B cell (primary cell): Measurements from ENCODE around the gene UBAC2. TPM values are rescaled to one million over a fixed set of nuclear protein-coding genes. Genes with fewer than 3 reads are reported as not detected.
"Not testable (repeated sequence)": the region's sequence is repeated elsewhere in the genome, so short reads cannot be mapped to it uniquely, and the experiment has no call there.

Experiments used
- ATAC-seq: fragments of 200-7000 bp; cut with Tn5 transposase; one replicate; pipeline ENCODE4 v1.10.0; 2021; ENCODE audit warnings: low read depth, mild to moderate bottlenecking, moderate number of reproducible peaks, moderate library complexity
- CTCF ChIA-PET: fragments of 350-600 bp; sonication (Branson Sonifier 250); formaldehyde crosslinking; loops from one replicate; lab custom pipeline; 2021; ENCODE audit warnings: antibody characterized with exemption, inconsistent platforms; lab: Charles Lee
- POLR2A ChIA-PET: fragments of 350-600 bp; sonication (Branson Sonifier 250); formaldehyde crosslinking; loops from one replicate; lab custom pipeline; 2021; ENCODE audit warnings: antibody characterized with exemption; lab: Charles Lee
- DNase-seq: peaks from one replicate; pipeline ENCODE4 v3.0.0; 2013
- H2AFZ ChIP-seq: 2 replicates; pipeline ENCODE4 v1.6.1; 2012; ENCODE audit warnings: mild to moderate bottlenecking, low read depth, low read length; ENCODE audit not compliant: insufficient read depth, poor library complexity, severe bottlenecking
- H3K27ac ChIP-seq, 2 donors: 1 replicate in 1 of 2; 2 replicates in 1 of 2; pipeline ENCODE4 v1.5.1; 2012 to 2013; ENCODE audit warnings: low read length in 2 of 2, mild to moderate bottlenecking in 2 of 2, moderate library complexity in 1 of 2
- H3K27me3 ChIP-seq, 4 experiments: fragments of 200-600 bp in 1 of 4; sonication (generic) in 1 of 4; replicated peaks in 1 of 4; 1 replicate in 2 of 4; 2 replicates in 2 of 4; pipeline versions ENCODE4 v1.6.1 to v1.7.0; 2013 to 2016; ENCODE audit warnings: low read length in 3 of 4, mild to moderate bottlenecking in 2 of 4, mixed read lengths in 1 of 4, moderate library complexity in 1 of 4; ENCODE audit not compliant: insufficient read depth in 4 of 4, control insufficient read depth in 3 of 4; ENCODE audit errors: control extremely low read depth in 1 of 4
- H3K36me3 ChIP-seq, 2 experiments: replicated peaks in 1 of 2; 1 replicate in 1 of 2; 2 replicates in 1 of 2; pipeline versions ENCODE4 v1.6.1 to v1.7.1; 2013; ENCODE audit warnings: low read length in 1 of 2; ENCODE audit not compliant: insufficient read depth in 2 of 2, control insufficient read depth in 1 of 2; ENCODE audit errors: control extremely low read depth in 1 of 2, extremely low read depth in 1 of 2
- H3K4me1 ChIP-seq, 2 donors: fragments of 200-600 bp in 1 of 2; sonication (generic) in 1 of 2; 1 replicate in 1 of 2; 2 replicates in 1 of 2; pipeline versions ENCODE4 v1.5.1 to v1.6.1; 2013 to 2017; ENCODE audit warnings: low read length in 2 of 2; ENCODE audit not compliant: control insufficient read depth in 2 of 2, insufficient read depth in 2 of 2
- H3K4me2 ChIP-seq: replicated peaks from 2 replicates; pipeline ENCODE3; 2012; ENCODE audit warnings: mild to moderate bottlenecking, low read depth, low read length; ENCODE audit not compliant: poor library complexity, severe bottlenecking
- H3K4me3 ChIP-seq, 5 experiments: fragments of 200-600 bp in 1 of 5; sonication (generic) in 1 of 5; 1 replicate in 3 of 5; 2 replicates in 2 of 5; pipeline versions ENCODE4 v1.5.1 to v1.7.0; 2011 to 2016; ENCODE audit warnings: low read length in 4 of 5, mild to moderate bottlenecking in 4 of 5, low read depth in 2 of 5, control low read depth in 1 of 5, moderate library complexity in 1 of 5; ENCODE audit not compliant: insufficient read depth in 1 of 5; ENCODE audit errors: control extremely low read depth in 1 of 5, extremely low read depth in 1 of 5
- H3K79me2 ChIP-seq: fragments of 200-600 bp; sonication (generic); one replicate; pipeline ENCODE4 v1.6.0; 2016; ENCODE audit warnings: low read length; ENCODE audit not compliant: control insufficient read depth, insufficient read depth
- H3K9ac ChIP-seq: fragments of 200-600 bp; sonication (generic); 2 replicates; pipeline ENCODE4 v1.6.1; 2017; ENCODE audit warnings: mild to moderate bottlenecking, low read length, moderate library complexity
- H3K9me3 ChIP-seq, 3 donors: one replicate each; pipeline versions ENCODE4 v1.6.1 to v1.7.1; 2013; ENCODE audit warnings: low read length in 2 of 3; ENCODE audit not compliant: control insufficient read depth in 2 of 3, insufficient read depth in 1 of 3; ENCODE audit errors: control extremely low read depth in 1 of 3
- H4K20me1 ChIP-seq: 2 replicates; pipeline ENCODE4 v1.6.0; 2012; ENCODE audit warnings: mild to moderate bottlenecking, low read length; ENCODE audit not compliant: insufficient read depth, control insufficient read depth, poor library complexity, severe bottlenecking
- H3K27ac Mint-ChIP-seq: one replicate; pipeline ENCODE4 v1.8.0; 2021; ENCODE audit warnings: mixed read lengths
- H3K27me3 Mint-ChIP-seq: one replicate; pipeline ENCODE4 v1.8.0; 2021; ENCODE audit warnings: mixed read lengths
- H3K4me1 Mint-ChIP-seq: one replicate; pipeline ENCODE4 v1.8.0; 2021; ENCODE audit warnings: mixed read lengths
- H3K4me3 Mint-ChIP-seq: one replicate; pipeline ENCODE4 v1.8.0; 2021; ENCODE audit warnings: mixed read lengths
- H3K9me3 Mint-ChIP-seq: one replicate; pipeline ENCODE4 v1.8.0; 2022; ENCODE audit warnings: mixed read lengths; ENCODE audit not compliant: insufficient read depth
- CTCF ChIP-seq: fragments of 200-600 bp; IDR thresholded peaks from one replicate; pipeline ENCODE4 v1.8.0; 2022; ENCODE audit warnings: antibody characterized with exemption, mild to moderate bottlenecking
- EZH2 ChIP-seq: IDR thresholded peaks from 2 replicates; pipeline ENCODE4 v1.6.1; 2012; ENCODE audit warnings: borderline replicate concordance, low read depth, mild to moderate bottlenecking, moderate library complexity, low read length; ENCODE audit not compliant: insufficient read depth, poor library complexity, severe bottlenecking
- WGBS: methylation state at CpG from one replicate; pipeline ENCODE4 v1.1.5; 2013; ENCODE audit warnings: missing lambda C conversion rate; ENCODE audit not compliant: insufficient coverage; 5-methylcytosine and 5-hydroxymethylcytosine counted together
- intact Hi-C: fragments of 100-400 bp; cut with micrococcal nuclease; formaldehyde crosslinking; loops from one replicate; pipeline ENCODE4 v1.10.0; 2022
- polyA plus RNA-seq: library from polyadenylated mRNA; depleted of rRNA; stranded (reverse); fragments of >200 nt; gene quantifications from 2 replicates; pipeline ENCODE4 v1.2.3, GENCODE V29; 2012
- total RNA-seq, 2 donors: library from RNA; stranded (reverse); fragments of 120-200 nt in 1 of 2; gene quantifications; 1 replicate in 1 of 2; 2 replicates in 1 of 2; pipeline versions ENCODE4 v1.2.3 to v1.2.4, GENCODE V29; 2013 to 2022

Gene UBAC2
- total and polyA plus RNA-seq, 2 donors (not counting 1 experiment from before 2014, with no cell fraction given): 56.3 to 60.8 TPM

GRCh38 chr13:99388334-99388923 lies 187.8 kb downstream of the UBAC2 start:
- no peak for ATAC-seq
- Histone ChIP-seq H2AFZ (no peak overlapping the region), H3K27me3 (no peaks in the 10 kb centered on the region), H3K36me3 (peaks cover 0 to 18% of the 10 kb centered on the region in 2 experiments), H3K4me1 (peaks cover 22 to 32% of the 10 kb centered on the region in 2 donors), H3K9ac (no peak overlapping the region), H3K4me3 (no peak overlapping the region), H3K9me3 (no peaks in the 10 kb centered on the region), H3K79me2 (peaks cover 29% of the 10 kb centered on the region), H3K27ac (peak overlapping the region in 1 of 2 donors; percentile 69), H4K20me1 (no peaks in the 10 kb centered on the region), H3K4me2 (no peak overlapping the region)
- Mint-ChIP-seq H3K9me3 (no peaks in the 10 kb centered on the region), H3K27me3 (no peaks in the 10 kb centered on the region), H3K27ac (peak overlapping the region; percentile 42), H3K4me1 (peaks cover 33% of the 10 kb centered on the region), H3K4me3 (no peak overlapping the region)
- 96% methylated on average over 12 of the region's 14 CpGs for WGBS
- CTCF ChIA-PET: interaction anchor here (0.8 to 19.7 kb wide), 34 partner anchors 10 to 212 kb away, joined by 3 to 477 read pairs (median 10); partner anchors contain the start of genes GPR18 and GPR183
- TF ChIP-seq EZH2: no peak
- TF ChIP-seq CTCF: no peak
- DNase-seq: no peak
- intact Hi-C loops: loop anchor here (5.0 kb wide), 1 partner anchor 36 kb away; no protein-coding TSS in a partner anchor
- POLR2A ChIA-PET: interaction anchor here (0.8 to 1.9 kb wide), 5 partner anchors 13 to 118 kb away, joined by 3 to 18 read pairs (median 4); no protein-coding TSS in a partner anchor

- H3K27me3 Mint-ChIP-seq, ATAC-seq, H3K27me3 ChIP-seq, H3K4me3 ChIP-seq, H3K4me2 ChIP-seq, H3K9me3 ChIP-seq, H3K4me3 Mint-ChIP-seq, H4K20me1 ChIP-seq, H2AFZ ChIP-seq, H3K27ac ChIP-seq, H3K9me3 Mint-ChIP-seq, H3K9ac ChIP-seq, DNase-seq: not testable (repeated sequence)
- WGBS: 100% methylated on average over 4 of the region's 6 CpGs
- H3K36me3 ChIP-seq: peaks cover 0 to 18% of the 10 kb centered on the region in 2 experiments
- peaks cover 19 to 26% of the 10 kb centered on the region in 2 donors for H3K4me1 ChIP-seq
- H3K79me2 ChIP-seq: peaks cover 22% of the 10 kb centered on the region
- intact Hi-C loops: loop anchor here (5.0 kb wide), 1 partner anchor 37 kb away; no protein-coding TSS in a partner anchor
- peaks cover 27% of the 10 kb centered on the region for H3K4me1 Mint-ChIP-seq
- ChIA-PET POLR2A (interaction anchor here (0.8 to 1.9 kb wide), 4 partner anchors 14 to 118 kb away, joined by 3 to 18 read pairs (median 4); no protein-coding TSS in a partner anchor), CTCF (interaction anchor here (1.1 to 19.7 kb wide), 12 partner anchors 13 to 212 kb away, joined by 3 to 477 read pairs (median 15); partner anchors contain the start of gene GPR183)
- peak overlapping the region; percentile 39 for H3K27ac Mint-ChIP-seq
These were observed 188.4 kb downstream of the UBAC2 start for GRCh38 chr13:99389094-99389493.
